ENCODE data around the gene EFNA5. TPM values are rescaled to one million over a fixed set of nuclear protein-coding genes. Genes with fewer than 3 reads are reported as not detected.

EFNA5 gene
- total RNA-seq, 4 donors from 2014 or later, result 7.7 to 18.6 (median 9.9) TPM

GRCh38 chr5:107655831-107656230, 14.9 kb downstream of the EFNA5 start:
- TF ChIP-seq, protein P1, sequence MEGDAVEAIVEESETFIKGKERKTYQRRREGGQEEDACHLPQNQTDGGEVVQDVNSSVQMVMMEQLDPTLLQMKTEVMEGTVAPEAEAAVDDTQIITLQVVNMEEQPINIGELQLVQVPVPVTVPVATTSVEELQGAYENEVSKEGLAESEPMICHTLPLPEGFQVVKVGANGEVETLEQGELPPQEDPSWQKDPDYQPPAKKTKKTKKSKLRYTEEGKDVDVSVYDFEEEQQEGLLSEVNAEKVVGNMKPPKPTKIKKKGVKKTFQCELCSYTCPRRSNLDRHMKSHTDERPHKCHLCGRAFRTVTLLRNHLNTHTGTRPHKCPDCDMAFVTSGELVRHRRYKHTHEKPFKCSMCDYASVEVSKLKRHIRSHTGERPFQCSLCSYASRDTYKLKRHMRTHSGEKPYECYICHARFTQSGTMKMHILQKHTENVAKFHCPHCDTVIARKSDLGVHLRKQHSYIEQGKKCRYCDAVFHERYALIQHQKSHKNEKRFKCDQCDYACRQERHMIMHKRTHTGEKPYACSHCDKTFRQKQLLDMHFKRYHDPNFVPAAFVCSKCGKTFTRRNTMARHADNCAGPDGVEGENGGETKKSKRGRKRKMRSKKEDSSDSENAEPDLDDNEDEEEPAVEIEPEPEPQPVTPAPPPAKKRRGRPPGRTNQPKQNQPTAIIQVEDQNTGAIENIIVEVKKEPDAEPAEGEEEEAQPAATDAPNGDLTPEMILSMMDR (IDR thresholded peaks at IDR 0.05; ENCODE audit: low read depth), result no peak

- TF ChIP-seq, protein P1 (IDR thresholded peaks at IDR 0.05; ENCODE audit: low read depth), result no peak
These were observed 15.9 kb downstream of the EFNA5 start for GRCh38 chr5:107654827-107655226.

GRCh38 chr5:107653685-107654084, 17.1 kb downstream of the EFNA5 start:
- TF ChIP-seq, protein P1 (IDR thresholded peaks at IDR 0.05; ENCODE audit: low read depth), result no peak

DNA sequence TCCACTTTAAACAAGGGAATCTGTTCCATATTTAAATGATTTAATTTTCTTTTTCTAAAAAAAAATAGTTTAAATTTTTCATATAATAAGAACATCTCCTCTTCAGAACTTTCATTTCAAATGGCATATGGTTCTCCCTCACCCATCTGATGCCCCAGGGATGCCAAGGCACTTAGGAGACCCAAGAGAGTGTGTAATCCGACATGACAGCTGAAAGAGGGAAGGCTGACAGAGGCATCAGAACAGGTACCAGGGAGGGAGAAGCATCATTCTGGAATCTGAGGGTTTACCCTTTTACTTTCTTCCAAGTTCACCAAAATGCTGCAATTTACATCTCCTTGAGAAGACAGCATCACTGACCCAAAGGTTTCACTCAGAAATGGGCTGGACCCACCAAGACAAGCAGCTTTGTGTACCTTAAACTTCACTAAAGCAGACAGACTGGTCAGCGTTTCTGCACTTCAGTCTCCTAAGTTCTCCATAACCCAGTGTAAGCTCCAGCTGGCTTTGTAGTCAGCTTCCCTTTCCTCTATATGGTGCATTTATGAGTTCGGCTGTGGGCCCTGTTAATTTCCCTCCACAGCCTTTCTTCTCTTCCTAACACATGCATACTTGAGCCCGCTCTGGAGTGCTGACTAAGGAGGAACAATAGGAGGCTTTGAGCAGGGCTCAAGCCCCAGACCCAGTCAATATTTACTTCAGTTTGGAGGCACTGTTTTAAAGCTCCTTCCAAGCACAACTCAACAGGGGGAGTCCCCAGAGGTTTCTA, 17.7 kb downstream of the EFNA5 start:
- TF ChIP-seq, protein P1 (IDR thresholded peaks at IDR 0.05; ENCODE audit: low read depth), result no peak

DNA sequence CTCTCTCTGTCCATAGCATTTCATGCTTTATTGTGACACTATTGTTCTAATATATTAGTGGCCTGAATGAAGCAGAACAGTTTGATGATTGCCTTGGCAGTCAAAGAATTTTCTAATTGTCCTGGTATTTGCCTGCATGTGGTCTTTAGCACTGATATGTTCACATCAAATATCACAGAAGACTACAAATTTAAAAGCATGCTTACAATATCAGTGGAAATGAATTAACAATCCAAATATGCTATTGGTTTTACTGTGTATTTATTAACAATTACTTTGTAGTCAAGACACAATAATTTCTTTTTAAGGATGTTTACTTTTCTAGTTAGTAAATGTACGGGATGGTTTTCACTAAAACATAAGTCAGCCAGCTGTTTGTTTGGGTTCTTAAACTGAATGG, 18.3 kb downstream of the EFNA5 start:
- TF ChIP-seq, protein P1 (IDR thresholded peaks at IDR 0.05; ENCODE audit: low read depth), result no peak

GRCh38 chr5:107651325-107651724, 19.4 kb downstream of the EFNA5 start:
- TF ChIP-seq, protein P1 (IDR thresholded peaks at IDR 0.05; ENCODE audit: low read depth), result no peak

DNA sequence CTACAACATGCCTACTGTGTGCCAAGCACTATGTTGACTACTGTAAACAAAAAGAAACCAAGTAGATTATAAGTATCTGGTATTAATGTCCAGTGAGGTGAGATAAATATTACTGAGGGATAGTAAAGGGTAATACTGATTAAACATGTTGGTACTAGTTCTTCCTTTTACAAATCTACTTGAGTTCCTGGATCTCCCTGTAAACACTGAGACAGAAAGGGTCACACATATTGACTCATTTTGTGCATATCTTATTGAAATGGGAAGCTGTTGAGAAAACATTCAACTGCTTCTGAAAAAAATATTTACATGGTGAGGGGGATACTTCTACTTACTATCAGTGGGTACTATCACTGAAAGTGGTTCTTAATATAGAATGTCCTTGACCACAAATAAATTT, 24.3 kb downstream of the EFNA5 start:
- TF ChIP-seq, protein P1 (IDR thresholded peaks at IDR 0.05; ENCODE audit: low read depth), result no peak
